PC-9 (cell line): Measurements from ENCODE around the gene RAB3B.

ENCODE experiments used
- EZH2 ChIP-seq: fragments of 200-600 bp; sonication (generic); IDR thresholded peaks from 2 replicates; pipeline ENCODE4 v1.8.0; 2017; ENCODE audit warnings: antibody characterized with exemption, low read depth
- TF ChIP-seq, protein P1 (sequence below): fragments of 200-600 bp; sonication (generic); conservative IDR thresholded peaks from 2 replicates; pipeline ENCODE4 v1.6.1; 2017; ENCODE audit warnings: mixed run types, antibody characterized with exemption, mild to moderate bottlenecking, moderate library complexity

- TF ChIP-seq EZH2, result no peak
- TF ChIP-seq, protein P1, sequence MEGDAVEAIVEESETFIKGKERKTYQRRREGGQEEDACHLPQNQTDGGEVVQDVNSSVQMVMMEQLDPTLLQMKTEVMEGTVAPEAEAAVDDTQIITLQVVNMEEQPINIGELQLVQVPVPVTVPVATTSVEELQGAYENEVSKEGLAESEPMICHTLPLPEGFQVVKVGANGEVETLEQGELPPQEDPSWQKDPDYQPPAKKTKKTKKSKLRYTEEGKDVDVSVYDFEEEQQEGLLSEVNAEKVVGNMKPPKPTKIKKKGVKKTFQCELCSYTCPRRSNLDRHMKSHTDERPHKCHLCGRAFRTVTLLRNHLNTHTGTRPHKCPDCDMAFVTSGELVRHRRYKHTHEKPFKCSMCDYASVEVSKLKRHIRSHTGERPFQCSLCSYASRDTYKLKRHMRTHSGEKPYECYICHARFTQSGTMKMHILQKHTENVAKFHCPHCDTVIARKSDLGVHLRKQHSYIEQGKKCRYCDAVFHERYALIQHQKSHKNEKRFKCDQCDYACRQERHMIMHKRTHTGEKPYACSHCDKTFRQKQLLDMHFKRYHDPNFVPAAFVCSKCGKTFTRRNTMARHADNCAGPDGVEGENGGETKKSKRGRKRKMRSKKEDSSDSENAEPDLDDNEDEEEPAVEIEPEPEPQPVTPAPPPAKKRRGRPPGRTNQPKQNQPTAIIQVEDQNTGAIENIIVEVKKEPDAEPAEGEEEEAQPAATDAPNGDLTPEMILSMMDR, result no peak
These were observed 670 bp downstream of the RAB3B start for GRCh38 chr1:51989582-51990477.
